22Rv1 (cell line): Measurements from ENCODE around the gene FLNA.

Experiments used
- ZFX ChIP-seq: fragments of 450-650 bp; IDR thresholded peaks from 2 replicates; pipeline ENCODE4 v1.6.1; 2017; ENCODE audit warnings: antibody characterized with exemption, borderline replicate concordance
- TF ChIP-seq, protein P1 (sequence below): fragments of 450-650 bp; IDR thresholded peaks from 2 replicates; pipeline ENCODE4 v1.5.1; 2017; ENCODE audit warnings: mild to moderate bottlenecking

DNA sequence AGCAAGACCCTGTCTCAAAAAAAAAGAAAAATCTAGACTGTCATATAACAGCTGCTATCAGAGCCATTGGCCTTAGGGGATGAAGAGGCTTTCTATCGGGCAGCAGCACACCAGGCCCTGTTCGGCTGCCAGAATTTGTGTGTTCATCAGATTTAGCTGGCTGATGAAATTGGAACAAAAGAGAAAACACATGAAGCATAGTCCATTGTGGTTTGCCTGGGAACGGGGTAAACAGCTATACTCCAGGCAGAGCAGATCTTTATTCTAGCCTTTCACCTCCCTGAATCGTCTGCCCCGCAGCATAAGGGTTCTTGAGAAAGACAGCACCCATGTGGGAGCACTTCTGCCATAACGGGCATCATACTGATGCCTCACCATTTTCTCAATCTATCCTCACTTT is 67.2 kb downstream of the FLNA start:
- TF ChIP-seq, protein P1, sequence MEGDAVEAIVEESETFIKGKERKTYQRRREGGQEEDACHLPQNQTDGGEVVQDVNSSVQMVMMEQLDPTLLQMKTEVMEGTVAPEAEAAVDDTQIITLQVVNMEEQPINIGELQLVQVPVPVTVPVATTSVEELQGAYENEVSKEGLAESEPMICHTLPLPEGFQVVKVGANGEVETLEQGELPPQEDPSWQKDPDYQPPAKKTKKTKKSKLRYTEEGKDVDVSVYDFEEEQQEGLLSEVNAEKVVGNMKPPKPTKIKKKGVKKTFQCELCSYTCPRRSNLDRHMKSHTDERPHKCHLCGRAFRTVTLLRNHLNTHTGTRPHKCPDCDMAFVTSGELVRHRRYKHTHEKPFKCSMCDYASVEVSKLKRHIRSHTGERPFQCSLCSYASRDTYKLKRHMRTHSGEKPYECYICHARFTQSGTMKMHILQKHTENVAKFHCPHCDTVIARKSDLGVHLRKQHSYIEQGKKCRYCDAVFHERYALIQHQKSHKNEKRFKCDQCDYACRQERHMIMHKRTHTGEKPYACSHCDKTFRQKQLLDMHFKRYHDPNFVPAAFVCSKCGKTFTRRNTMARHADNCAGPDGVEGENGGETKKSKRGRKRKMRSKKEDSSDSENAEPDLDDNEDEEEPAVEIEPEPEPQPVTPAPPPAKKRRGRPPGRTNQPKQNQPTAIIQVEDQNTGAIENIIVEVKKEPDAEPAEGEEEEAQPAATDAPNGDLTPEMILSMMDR, result no peak
- TF ChIP-seq ZFX, result no peak
